ENCODE results near the gene PTGES3L.

The PTGES3L gene

DNA sequence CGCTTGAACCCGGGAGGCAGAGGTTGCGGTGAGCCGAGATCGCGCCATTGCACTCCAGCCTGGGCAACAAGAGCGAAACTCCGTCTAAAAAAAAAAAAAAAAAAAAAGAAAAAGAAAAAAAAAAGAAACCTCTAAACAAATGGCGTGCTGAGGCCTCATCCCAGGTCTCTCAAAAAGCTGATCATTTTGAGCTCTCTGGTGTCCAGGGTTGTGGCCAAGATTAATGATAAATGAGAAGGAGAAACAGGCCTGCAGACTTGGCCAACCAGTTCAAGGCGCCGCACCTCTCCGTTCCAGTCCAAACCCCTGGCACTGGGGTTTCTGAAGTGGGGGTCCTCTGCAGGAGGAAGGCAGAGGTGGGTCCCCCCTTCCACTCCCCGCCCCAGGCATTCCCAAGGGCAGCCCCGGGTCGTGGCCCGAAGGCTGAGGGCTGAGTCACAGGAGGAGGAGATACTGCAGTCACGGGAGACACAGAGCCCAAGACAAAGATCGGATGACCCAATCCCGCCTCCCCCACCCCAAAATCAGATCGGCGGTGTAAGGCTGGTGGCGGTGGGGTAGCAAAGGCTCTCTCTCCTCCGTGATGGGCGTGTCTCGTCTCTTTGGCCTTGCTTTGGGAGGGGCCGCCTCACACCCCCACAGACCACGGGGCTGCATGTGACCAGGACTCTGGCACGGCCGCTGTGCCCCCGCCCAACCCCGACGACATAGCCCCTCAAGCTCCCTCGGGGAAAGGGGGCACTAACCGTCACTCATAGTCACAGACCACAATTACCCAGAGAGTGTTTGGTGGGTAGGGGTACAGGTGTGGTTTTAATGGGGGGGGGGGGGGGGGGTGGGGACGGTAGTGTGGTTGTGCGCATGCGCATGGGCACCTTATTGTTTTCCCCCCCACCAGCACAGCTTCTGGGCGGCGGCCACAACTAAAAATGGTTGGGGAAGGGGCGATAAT is 41.2 kb upstream of the PTGES3L start:
- peak overlapping the region; percentile 94 for H3K4me3 ChIP-seq (ENCODE audit: low read length)
- peak overlapping the region; percentile 89 for H3K9ac ChIP-seq (ENCODE audit: low read depth, low read length)
- H3K36me3 ChIP-seq (ENCODE audit: insufficient read depth, low read depth, low read length) = peaks cover 30% of the 10 kb centered on the region
- peaks cover 15% of the 10 kb centered on the region for H3K4me1 ChIP-seq (ENCODE audit: insufficient read depth, low read length)
- peak overlapping the region; percentile 62 for H3K27ac ChIP-seq (ENCODE audit: low read length)
- H3K27me3 ChIP-seq (ENCODE audit: insufficient read depth, low read length) = no peaks in the 10 kb centered on the region
- H3K9me3 ChIP-seq (ENCODE audit: insufficient read depth, low read depth, low read length) = no peaks in the 10 kb centered on the region

DNA sequence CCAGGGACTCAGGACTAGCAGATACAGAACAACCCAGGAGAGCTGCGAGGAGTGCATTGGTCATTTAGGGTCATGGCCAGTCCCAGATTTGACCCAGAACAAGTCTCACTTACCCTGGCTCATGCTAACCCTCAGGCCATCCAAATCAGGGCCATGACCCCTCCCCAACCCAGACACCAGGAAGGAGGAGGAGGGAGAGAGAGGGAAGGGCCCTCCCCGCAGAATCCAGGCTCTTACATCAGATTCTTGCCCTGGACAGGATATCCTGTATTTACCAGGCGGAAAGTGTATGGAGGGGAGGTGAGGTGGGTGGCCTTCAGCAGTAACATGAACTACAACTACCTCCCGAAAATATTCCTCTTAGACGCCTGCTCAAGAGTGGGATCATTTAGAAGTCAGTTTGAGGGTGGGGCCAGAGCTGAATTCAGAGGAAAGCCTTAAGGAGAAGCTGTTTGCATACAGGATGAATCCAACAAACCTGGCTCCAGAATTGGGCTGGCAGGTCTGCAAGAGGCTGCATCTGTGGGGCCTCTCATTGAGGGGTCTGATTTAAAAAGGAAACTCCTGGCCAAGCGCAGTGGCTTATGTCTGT is 40.2 kb upstream of the PTGES3L start:
- no peaks in the 10 kb centered on the region for H3K27me3 ChIP-seq (ENCODE audit: insufficient read depth, low read length)
- H3K9ac ChIP-seq (ENCODE audit: low read depth, low read length) = peak overlapping the region; percentile 39; the same call in 1 of the 2 replicates
- H3K9me3 ChIP-seq (ENCODE audit: insufficient read depth, low read depth, low read length) = no peaks in the 10 kb centered on the region
- peak overlapping the region; percentile 40 for H3K4me3 ChIP-seq (ENCODE audit: low read length)
- H3K36me3 ChIP-seq (ENCODE audit: insufficient read depth, low read depth, low read length) = peaks cover 32% of the 10 kb centered on the region
- H3K4me1 ChIP-seq (ENCODE audit: insufficient read depth, low read length) = peaks cover 12% of the 10 kb centered on the region
- peak overlapping the region; percentile 46 for H3K27ac ChIP-seq (ENCODE audit: low read length)

DNA sequence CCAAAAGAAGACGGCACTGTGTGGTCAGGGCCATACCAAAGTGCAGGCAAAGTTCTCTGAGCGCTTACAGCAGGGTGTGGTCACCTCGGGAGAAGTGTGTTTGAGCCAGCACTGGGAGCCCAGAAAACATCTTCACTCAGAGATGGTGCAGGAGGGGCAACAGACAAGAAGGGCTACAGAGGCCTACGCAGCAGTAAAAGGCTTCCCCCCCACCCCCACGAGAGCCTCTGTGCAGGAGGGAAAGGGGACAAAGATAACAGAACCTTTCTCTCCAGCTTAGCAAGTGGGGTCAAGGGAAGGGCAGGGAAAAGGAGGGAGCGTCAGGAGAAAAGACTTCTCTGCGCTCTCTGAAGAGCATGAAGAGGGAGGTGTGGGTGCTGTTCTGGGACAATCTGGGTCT is 39.5 kb upstream of the PTGES3L start:
- peaks cover 39% of the 10 kb centered on the region for H3K36me3 ChIP-seq (ENCODE audit: insufficient read depth, low read depth, low read length)
- no peak overlapping the region for H3K27ac ChIP-seq (ENCODE audit: low read length)
- H3K9me3 ChIP-seq (ENCODE audit: insufficient read depth, low read depth, low read length) = no peaks in the 10 kb centered on the region
- H3K9ac ChIP-seq (ENCODE audit: low read depth, low read length) = peak overlapping the region; percentile 39; the same call in 1 of the 2 replicates
- peaks cover 12% of the 10 kb centered on the region for H3K4me1 ChIP-seq (ENCODE audit: insufficient read depth, low read length)
- no peaks in the 10 kb centered on the region for H3K27me3 ChIP-seq (ENCODE audit: insufficient read depth, low read length)
- H3K4me3 ChIP-seq (ENCODE audit: low read length) = no peak overlapping the region

DNA sequence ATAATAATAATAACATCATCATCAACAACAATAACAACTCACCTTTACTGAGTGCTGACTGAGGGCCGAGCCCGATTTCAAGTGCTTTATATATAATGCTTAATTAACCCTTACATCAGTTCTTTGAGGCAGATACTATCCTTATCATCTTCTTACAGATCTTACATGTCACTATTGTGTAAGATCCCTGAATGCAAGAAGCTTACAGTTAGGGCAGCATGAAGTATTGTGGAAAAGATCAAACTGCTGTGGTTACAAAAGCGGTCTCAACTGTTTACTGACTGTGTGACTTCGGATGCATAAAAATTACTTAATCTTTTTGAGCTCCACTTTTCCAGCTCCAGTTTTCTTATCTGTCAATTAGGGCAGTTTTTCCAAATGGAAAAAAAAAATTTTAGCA is 39.1 kb upstream of the PTGES3L start:
- H3K9me3 ChIP-seq (ENCODE audit: insufficient read depth, low read depth, low read length) = no peaks in the 10 kb centered on the region
- peaks cover 12% of the 10 kb centered on the region for H3K4me1 ChIP-seq (ENCODE audit: insufficient read depth, low read length)
- no peaks in the 10 kb centered on the region for H3K27me3 ChIP-seq (ENCODE audit: insufficient read depth, low read length)
- H3K36me3 ChIP-seq (ENCODE audit: insufficient read depth, low read depth, low read length) = peaks cover 44% of the 10 kb centered on the region
- no peak overlapping the region for H3K4me3 ChIP-seq (ENCODE audit: low read length)
- H3K27ac ChIP-seq (ENCODE audit: low read length) = no peak overlapping the region
- no peak overlapping the region for H3K9ac ChIP-seq (ENCODE audit: low read depth, low read length)

DNA sequence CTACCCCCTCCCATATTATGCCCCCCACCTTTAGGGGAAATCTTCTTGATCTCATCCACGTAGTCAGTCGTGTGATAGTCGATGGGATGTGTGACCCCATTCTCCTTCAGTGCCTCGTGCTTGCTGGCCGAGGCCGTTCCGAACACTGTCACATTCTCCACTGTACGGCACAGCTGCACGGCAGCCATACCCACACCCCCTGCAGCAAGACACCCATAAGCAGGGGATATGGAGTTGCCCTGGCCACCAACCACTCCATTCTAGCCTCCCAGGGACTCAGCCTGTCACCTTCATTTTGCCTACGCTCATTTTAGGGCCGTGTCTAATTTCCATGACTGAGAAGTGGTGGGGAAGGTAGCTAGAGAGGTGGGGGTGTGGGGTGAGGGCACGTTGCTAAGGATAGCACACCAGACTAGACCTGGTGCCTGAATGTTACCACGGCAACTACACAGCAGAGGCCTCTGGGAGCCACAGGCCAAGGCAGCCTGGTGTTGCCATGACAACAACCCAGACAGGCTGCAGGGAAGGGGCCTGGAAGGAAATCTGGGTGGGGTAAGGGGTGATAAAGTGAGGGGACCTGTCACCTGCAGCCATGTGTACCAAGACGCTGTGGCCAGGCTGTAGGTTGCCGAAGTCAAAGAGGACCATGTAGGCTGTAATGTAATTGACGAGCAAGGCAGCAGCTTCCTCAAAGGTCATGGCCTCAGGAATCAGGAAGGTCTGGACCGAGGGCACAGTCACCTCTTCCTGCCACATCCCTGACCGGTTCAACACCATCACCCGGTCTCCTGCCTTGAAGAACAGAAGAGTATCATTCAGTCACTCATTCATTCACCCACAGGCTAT is 38.4 kb upstream of the PTGES3L start:
- H3K27me3 ChIP-seq (ENCODE audit: insufficient read depth, low read length) = no peaks in the 10 kb centered on the region
- peaks cover 44% of the 10 kb centered on the region for H3K36me3 ChIP-seq (ENCODE audit: insufficient read depth, low read depth, low read length)
- no peak overlapping the region for H3K9ac ChIP-seq (ENCODE audit: low read depth, low read length)
- no peaks in the 10 kb centered on the region for H3K9me3 ChIP-seq (ENCODE audit: insufficient read depth, low read depth, low read length)
- H3K4me3 ChIP-seq (ENCODE audit: low read length) = no peak overlapping the region
- no peak overlapping the region for H3K27ac ChIP-seq (ENCODE audit: low read length)
- peaks cover 12% of the 10 kb centered on the region for H3K4me1 ChIP-seq (ENCODE audit: insufficient read depth, low read length)

DNA sequence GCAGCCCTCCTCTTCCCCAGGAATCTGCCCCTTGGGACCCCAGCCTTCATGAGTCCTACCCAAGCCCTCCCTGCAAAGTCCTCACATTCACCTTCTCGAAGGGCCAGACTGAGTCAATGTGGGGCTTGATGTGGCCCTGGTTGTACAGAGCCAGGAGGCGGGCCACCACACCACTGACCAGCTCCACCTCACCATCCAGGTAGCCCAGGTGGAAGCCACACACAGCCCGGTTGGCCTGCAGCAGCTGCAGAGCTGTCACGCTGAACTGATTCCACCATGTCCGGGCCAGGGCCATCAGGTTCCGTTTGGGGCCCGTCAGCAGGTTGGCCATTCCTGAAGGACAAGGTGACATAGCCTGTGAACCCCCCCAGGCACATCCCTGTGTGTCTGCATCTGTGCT is 36.3 kb upstream of the PTGES3L start:
- Histone ChIP-seq H3K9ac (ENCODE audit: low read depth, low read length) (no peak overlapping the region), H3K4me1 (ENCODE audit: insufficient read depth, low read length) (peaks cover 12% of the 10 kb centered on the region), H3K36me3 (ENCODE audit: insufficient read depth, low read depth, low read length) (peaks cover 44% of the 10 kb centered on the region)

DNA sequence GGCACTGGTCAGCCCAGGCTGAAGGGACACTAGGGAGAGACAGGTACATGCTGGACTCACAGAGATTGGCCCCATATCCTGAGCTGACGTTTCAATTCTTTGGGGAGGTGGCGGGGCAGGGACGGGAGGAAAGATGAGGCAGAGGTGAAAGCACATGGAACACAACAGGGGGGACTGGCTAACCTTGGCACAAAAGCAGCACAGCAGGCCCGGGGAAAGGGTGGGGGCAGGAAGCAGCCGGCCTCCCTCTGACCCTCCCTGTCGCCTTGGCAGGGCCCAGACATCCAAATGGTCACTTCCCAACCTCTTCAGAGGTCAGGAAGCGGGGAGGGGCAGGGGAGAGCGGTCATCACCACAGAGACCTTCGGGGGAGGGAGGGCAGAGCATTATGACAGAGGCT is 35.7 kb upstream of the PTGES3L start:
- Histone ChIP-seq H3K9me3 (ENCODE audit: insufficient read depth, low read depth, low read length) (no peaks in the 10 kb centered on the region), H3K9ac (ENCODE audit: low read depth, low read length) (no peak overlapping the region), H3K36me3 (ENCODE audit: insufficient read depth, low read depth, low read length) (peaks cover 44% of the 10 kb centered on the region), H3K27ac (ENCODE audit: low read length) (no peak overlapping the region), H3K4me3 (ENCODE audit: low read length) (no peak overlapping the region), H3K27me3 (ENCODE audit: insufficient read depth, low read length) (no peaks in the 10 kb centered on the region), H3K4me1 (ENCODE audit: insufficient read depth, low read length) (peaks cover 9% of the 10 kb centered on the region)

More for the DNA sequence above, 36.3 kb upstream of the PTGES3L start:
- Histone ChIP-seq H3K27ac (ENCODE audit: low read length) (no peak overlapping the region), H3K27me3 (ENCODE audit: insufficient read depth, low read length) (no peaks in the 10 kb centered on the region), H3K9me3 (ENCODE audit: insufficient read depth, low read depth, low read length) (no peaks in the 10 kb centered on the region), H3K4me3 (ENCODE audit: low read length) (no peak overlapping the region)

DNA sequence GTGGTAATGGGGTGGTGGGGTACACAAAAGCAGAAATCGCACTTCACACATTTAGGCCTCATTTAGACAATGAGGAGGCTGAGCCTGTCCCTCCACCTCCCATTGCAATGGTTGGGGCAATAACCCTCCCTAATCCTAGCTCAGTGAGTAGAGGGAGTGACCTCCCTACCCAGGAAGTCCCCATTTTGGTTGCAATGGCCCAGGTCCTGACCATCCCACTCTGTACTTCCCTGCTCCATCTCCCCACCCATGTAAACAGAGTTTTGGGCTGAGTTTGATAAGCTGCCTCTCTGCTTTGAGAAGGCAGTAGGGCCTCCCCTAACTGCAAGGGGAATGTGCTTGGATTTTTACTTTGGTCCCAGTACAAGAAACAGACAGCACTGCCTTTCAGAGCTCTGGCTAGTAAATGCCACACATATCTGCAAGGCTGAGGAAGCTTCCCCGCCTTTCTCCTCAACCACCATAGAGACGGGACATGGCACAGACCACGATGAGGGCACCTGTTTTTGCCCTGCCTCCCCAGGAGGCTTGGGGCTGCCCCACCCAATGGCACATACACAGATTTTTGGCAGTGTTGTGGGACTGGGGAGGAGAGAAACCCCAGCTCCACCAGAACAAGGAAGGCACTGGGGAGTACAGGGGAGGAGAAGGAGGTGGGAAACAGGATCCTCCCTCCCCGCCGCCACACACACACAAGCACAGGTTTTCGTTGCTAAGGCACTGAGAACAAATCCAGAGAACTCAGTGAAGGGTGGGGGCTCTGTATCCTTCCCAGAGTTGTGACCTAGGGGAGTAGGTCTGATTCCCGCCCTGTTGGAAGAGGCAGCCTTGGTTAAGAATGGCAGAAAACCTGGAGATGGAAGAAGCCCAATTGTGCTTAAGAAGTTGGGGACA is 35.0 kb upstream of the PTGES3L start:
- Histone ChIP-seq H3K27ac (ENCODE audit: low read length) (no peak overlapping the region), H3K27me3 (ENCODE audit: insufficient read depth, low read length) (no peaks in the 10 kb centered on the region), H3K36me3 (ENCODE audit: insufficient read depth, low read depth, low read length) (peaks cover 37% of the 10 kb centered on the region), H3K9me3 (ENCODE audit: insufficient read depth, low read depth, low read length) (no peaks in the 10 kb centered on the region), H3K4me1 (ENCODE audit: insufficient read depth, low read length) (peaks cover 3% of the 10 kb centered on the region), H3K9ac (ENCODE audit: low read depth, low read length) (no peak overlapping the region), H3K4me3 (ENCODE audit: low read length) (no peak overlapping the region)

DNA sequence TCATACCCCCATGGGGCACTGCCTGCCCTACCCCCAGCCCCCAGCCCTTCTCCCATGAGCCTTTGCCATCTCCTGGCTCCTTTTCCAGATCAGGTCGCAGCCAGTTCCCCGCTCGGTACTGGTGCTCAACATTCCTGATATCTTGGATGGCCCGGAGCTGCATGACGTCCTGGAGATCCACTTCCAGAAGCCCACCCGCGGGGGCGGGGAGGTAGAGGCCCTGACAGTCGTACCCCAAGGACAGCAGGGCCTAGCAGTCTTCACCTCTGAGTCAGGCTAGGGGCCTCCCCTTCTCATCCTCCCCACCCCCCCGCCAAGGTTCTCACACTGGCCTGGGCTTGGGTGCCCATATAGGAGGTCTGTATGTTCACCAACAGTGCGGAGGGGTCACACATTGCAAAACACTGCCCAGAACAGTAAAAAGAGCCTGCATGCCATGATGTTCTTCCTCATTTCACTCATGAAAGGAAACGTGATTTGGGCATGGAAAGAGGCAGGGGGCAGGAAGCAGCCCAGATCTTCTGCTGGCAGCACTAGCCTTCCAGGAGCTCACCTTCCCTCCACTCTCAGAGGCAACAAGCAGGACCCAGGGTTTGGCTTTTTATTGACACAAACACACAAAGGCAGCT is 34.3 kb upstream of the PTGES3L start:
- Histone ChIP-seq H3K9me3 (ENCODE audit: insufficient read depth, low read depth, low read length) (no peaks in the 10 kb centered on the region), H3K4me1 (ENCODE audit: insufficient read depth, low read length) (no peaks in the 10 kb centered on the region), H3K27me3 (ENCODE audit: insufficient read depth, low read length) (no peaks in the 10 kb centered on the region), H3K36me3 (ENCODE audit: insufficient read depth, low read depth, low read length) (peaks cover 36% of the 10 kb centered on the region), H3K4me3 (ENCODE audit: low read length) (no peak overlapping the region), H3K27ac (ENCODE audit: low read length) (no peak overlapping the region), H3K9ac (ENCODE audit: low read depth, low read length) (no peak overlapping the region)

DNA sequence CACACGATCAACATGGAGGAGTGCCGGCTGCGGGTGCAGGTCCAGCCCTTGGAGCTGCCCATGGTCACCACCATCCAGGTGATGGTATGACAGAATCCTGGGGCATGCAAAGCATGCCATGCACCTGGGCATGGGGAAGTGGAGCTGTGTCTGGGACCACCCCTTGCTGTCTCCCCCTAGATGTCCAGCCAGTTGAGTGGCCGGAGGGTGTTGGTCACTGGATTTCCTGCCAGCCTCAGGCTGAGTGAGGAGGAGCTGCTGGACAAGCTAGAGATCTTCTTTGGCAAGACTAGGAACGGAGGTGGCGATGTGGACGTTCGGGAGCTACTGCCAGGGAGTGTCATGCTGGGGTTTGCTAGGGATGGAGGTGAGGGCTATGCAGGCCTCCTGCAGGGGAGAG is 33.4 kb upstream of the PTGES3L start:
- Histone ChIP-seq H3K9ac (ENCODE audit: low read depth, low read length) (no peak overlapping the region), H3K27me3 (ENCODE audit: insufficient read depth, low read length) (no peaks in the 10 kb centered on the region), H3K4me3 (ENCODE audit: low read length) (no peak overlapping the region), H3K4me1 (ENCODE audit: insufficient read depth, low read length) (no peaks in the 10 kb centered on the region), H3K36me3 (ENCODE audit: insufficient read depth, low read depth, low read length) (peaks cover 28% of the 10 kb centered on the region), H3K27ac (ENCODE audit: low read length) (no peak overlapping the region), H3K9me3 (ENCODE audit: insufficient read depth, low read depth, low read length) (no peaks in the 10 kb centered on the region)
